Measurements from ENCODE around the gene RGS2.

The RGS2 gene

DNA sequence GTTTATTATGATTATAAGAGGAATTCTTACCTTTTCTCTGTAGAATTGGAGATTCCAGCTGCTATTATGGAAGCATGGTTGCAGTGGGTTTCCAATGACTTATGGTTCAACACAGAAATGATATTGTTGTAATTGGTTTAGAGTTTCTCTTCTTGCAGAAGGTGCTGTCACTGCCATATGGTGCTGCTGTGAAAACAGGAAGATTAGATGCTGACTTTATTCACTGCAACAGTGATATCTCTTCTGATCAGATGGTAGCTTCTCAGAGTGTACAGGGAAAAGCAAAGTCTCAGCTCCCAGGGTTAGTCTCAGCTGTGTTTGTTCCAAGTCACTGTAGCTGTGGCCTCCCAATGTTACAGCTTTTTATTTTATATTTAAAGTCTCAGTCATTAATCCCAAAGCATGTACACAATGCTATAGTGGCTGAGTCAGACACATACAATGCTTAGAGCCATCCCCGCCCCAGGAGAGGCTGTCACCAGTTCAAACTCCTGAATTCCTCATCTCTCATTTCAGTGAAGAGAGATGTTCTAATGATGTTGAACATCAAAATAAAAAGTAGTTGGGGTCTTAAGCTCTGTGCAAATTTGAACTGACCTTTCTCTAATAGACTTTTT, 42.7 kb upstream of the RGS2 start:
- TF ChIP-seq, protein P1, sequence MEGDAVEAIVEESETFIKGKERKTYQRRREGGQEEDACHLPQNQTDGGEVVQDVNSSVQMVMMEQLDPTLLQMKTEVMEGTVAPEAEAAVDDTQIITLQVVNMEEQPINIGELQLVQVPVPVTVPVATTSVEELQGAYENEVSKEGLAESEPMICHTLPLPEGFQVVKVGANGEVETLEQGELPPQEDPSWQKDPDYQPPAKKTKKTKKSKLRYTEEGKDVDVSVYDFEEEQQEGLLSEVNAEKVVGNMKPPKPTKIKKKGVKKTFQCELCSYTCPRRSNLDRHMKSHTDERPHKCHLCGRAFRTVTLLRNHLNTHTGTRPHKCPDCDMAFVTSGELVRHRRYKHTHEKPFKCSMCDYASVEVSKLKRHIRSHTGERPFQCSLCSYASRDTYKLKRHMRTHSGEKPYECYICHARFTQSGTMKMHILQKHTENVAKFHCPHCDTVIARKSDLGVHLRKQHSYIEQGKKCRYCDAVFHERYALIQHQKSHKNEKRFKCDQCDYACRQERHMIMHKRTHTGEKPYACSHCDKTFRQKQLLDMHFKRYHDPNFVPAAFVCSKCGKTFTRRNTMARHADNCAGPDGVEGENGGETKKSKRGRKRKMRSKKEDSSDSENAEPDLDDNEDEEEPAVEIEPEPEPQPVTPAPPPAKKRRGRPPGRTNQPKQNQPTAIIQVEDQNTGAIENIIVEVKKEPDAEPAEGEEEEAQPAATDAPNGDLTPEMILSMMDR (conservative IDR thresholded peaks at IDR 0.05; ENCODE audit: low read depth) = no peak
- no peak overlapping the region for H3K27ac ChIP-seq
- POLR2A ChIA-PET (ENCODE audit: low non-redundant PET) = no interaction called here
- CTCF ChIA-PET = no interaction called here
- peak; percentile 48 for DNase-seq (ENCODE audit: low spot score)

DNA sequence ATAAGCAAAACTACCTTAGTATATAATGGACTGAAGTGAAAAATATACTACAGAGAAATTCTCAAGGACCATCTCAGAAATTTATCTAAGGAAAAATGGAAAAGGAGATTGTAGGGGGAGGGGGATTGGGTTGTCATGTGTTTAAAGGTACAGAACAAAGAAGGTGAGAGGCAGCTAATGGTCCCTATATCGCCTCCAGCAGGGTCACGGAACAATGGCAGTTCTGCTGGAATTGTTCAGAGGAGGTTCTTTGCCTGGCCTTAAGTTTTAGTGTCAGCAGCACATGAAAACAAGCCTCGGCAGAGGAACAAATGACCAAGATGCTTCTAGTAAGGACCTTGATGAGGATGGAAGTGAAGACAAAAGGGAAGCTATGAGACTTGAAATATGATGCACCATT, 42.0 kb upstream of the RGS2 start:
- H3K27ac ChIP-seq = no peak overlapping the region
- CTCF ChIA-PET = interaction anchor here (0.7 kb wide), 1 partner anchor 186 kb away, joined by 5 read pairs; no protein-coding TSS in a partner anchor
- TF ChIP-seq, protein P1 (conservative IDR thresholded peaks at IDR 0.05; ENCODE audit: low read depth) = no peak
- POLR2A ChIA-PET (ENCODE audit: low non-redundant PET) = no interaction called here
- DNase-seq (ENCODE audit: low spot score) = no peak

DNA sequence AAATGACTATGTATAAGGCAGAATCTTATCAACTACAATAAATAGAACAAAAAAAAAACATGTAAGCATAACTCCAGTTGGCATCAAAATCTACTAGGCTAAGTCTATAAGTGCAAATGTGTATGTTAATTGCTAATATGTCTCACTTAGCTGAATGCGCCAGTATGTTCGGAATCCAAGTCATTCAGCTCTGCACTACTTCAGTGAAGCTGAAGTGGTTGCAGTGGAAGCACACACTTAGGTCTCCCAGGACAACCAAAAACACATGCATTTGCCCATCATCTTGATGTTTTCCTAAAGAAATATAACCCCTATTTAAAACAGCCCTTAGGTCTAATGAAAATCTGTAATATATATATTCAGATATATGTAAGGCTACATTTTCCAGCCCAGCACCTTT, 41.0 kb upstream of the RGS2 start:
- H3K27ac ChIP-seq = no peak overlapping the region
- TF ChIP-seq, protein P1 (conservative IDR thresholded peaks at IDR 0.05; ENCODE audit: low read depth) = no peak
- POLR2A ChIA-PET (ENCODE audit: low non-redundant PET) = no interaction called here
- CTCF ChIA-PET = interaction anchor here (0.7 kb wide), 1 partner anchor 187 kb away, joined by 5 read pairs; no protein-coding TSS in a partner anchor
- no peak for DNase-seq (ENCODE audit: low spot score)

DNA sequence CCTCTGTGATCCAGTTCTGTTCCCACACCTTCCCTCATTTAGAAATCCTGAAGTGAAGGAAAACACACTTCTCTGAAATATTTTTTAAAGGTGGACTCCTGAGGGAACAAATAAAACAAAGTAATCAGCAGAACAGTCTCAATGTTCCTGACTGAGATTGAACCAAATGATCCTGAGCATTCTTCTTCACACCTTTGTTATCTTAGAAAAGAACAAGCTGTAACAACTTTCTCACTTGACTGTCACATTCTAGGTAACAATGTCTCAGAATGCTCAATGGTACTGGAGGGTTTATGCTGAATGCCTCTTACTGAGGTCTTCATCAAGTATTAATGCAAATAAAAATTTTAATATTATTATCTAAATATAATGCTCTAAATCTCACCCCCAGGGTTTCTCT, 40.4 kb upstream of the RGS2 start:
- TF ChIP-seq, protein P1 (conservative IDR thresholded peaks at IDR 0.05; ENCODE audit: low read depth) = no peak
- ChIA-PET POLR2A (ENCODE audit: low non-redundant PET) (no interaction called here), CTCF (no interaction called here)
- H3K27ac ChIP-seq = no peak overlapping the region
- DNase-seq (ENCODE audit: low spot score) = no peak

DNA sequence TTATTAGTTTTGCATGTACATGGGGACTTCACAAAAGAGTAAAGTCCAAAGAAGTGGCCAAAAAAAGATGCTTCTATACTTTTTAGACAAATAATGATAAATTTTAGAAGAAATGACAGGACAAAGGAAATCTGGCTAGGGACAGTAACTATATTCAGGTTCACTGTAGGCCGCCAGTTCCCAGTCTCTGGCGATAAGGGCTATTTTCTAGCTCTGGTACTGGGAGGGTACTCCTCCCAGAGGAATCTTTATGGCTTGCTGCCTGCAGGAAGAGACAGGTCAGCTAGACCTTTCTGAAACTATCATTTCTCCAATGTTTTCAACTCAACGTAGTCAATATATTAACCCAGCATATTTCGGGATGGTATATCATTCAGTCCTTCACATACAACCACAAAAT, 37.5 kb upstream of the RGS2 start:
- CTCF ChIA-PET = no interaction called here
- POLR2A ChIA-PET (ENCODE audit: low non-redundant PET) = no interaction called here
- no peak for DNase-seq (ENCODE audit: low spot score)
- TF ChIP-seq, protein P1 (conservative IDR thresholded peaks at IDR 0.05; ENCODE audit: low read depth) = no peak
- no peak overlapping the region for H3K27ac ChIP-seq

DNA sequence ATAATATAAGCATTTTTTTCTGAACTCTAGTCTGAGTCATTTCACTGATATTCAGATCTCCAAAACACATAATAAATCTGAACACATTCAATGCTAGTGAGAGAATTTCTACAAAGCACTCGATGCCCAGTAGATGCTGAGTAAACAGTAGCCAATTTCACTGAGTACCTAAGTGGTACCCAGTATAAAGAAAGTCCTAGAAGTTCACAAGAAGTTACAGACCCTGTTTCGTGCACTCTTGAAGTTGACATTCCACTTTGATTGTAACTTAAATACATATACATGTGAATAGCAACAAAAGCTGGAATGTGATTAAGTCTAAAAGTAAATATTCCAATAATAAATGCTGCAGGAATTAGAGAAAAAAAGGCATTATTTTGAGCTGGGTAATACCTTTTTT, 33.2 kb upstream of the RGS2 start:
- TF ChIP-seq, protein P1 (conservative IDR thresholded peaks at IDR 0.05; ENCODE audit: low read depth) = no peak
- DNase-seq (ENCODE audit: low spot score) = no peak
- H3K27ac ChIP-seq = no peak overlapping the region
- ChIA-PET CTCF (no interaction called here), POLR2A (ENCODE audit: low non-redundant PET) (no interaction called here)

All from RWPE1 (cell line).